Tibial nerve (tissue), 4 donors: ENCODE results near the gene MAP4K4.

Experiments
- CTCF ChIP-seq, 5 experiments: fragments of 200-600 bp in 3 of 5; fragments of 450-650 bp in 2 of 5; sonication (generic) in 3 of 5; IDR thresholded peaks; one replicate each; pipeline ENCODE4 v1.5.1; 2016 to 2019; ENCODE audit warnings: antibody characterized with exemption in 5 of 5, mild to moderate bottlenecking in 3 of 5, moderate library complexity in 2 of 5
- EP300 ChIP-seq, 2 donors: sonication (generic); formaldehyde crosslinking; IDR thresholded peaks; one replicate each; pipeline ENCODE4 v1.6.1; 2017; ENCODE audit warnings: antibody characterized with exemption in 2 of 2, mild to moderate bottlenecking in 1 of 2
- POLR2A ChIP-seq, 2 donors: fragments of 450-650 bp; IDR thresholded peaks; one replicate each; pipeline ENCODE4 v1.6.1; 2017; ENCODE audit warnings: antibody characterized with exemption in 2 of 2, mild to moderate bottlenecking in 2 of 2, moderate library complexity in 2 of 2

GRCh38 chr2:101850450-101850849 is 152.9 kb downstream of the MAP4K4 start:
- TF ChIP-seq CTCF (IDR thresholded peaks at IDR 0.05) (no peak), POLR2A (IDR thresholded peaks at IDR 0.05) (no peak), EP300 (IDR thresholded peaks at IDR 0.05) (no peak)
